ENCODE results near the gene STT3A.
A peak's percentile ranks its signal among the peaks of the same experiment; 100 is the strongest.

STT3A gene

DNA sequence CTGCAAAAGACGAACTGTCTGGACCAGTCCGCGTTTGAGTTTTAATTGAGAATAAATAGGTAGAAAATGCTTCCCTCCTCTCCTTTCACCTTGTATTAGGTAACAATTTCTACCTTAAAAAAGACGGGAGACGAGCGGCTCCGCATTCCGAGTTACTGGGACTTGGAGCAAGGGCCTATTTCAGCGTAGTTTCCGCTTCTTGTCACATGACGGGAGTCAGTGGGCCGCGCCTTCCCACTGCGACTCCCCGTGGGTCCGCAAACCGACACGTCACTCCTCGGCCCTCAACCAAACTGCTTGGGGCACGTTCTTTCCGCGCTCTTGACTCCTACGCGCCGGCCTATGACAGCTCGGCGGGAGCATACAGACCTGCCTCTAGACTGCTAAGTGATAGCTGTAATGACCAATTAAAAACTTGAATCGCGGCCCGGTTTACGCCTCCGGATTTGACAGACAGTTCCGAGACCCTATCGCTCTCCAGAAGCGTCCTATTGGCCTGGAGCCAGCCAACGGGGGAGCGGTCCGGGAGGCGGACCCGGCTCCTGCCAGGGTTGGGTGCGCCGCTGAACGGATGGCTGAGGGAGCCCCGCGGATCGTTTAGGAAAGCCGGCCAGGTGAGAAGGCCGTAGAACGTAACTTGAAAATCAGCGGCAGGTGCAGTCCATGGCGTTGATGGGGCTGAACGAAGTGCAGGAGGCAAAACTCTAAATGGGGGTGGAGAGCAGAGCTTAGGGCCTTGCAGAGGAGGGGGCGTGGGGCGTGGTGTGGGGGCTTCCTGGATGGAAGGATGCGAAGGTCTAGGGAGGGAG is at the start of gene STT3A:
STT3A (plus strand) TSS at position 548 of the 809 bp plus-strand sequence. CDS start 3,064 bp downstream, outside the sequence.
- Mint-ChIP-seq H3K4me3 (peak within 1 kb of the TSS; percentile 95), H3K4me1 (ENCODE audit: low read depth) (peaks cover 44% of the 10 kb centered on the region), H3K36me3 (ENCODE audit: low read depth) (peaks cover 45% of the 10 kb centered on the region), H3K27me3 (no peaks in the 10 kb centered on the region), H3K27ac (peak within 1 kb of the TSS; percentile 99), H3K9me3 (no peaks in the 10 kb centered on the region)
- intact Hi-C loops (cut with micrococcal nuclease): loop anchor here (1.0 to 10.0 kb wide), 5 partner anchors 23 to 676 kb away; partner anchors contain the start of genes CHEK1, EI24, FAM118B and FOXRED1

GRCh38 chr11:125550780-125551179 is 41.9 kb upstream of the STT3A start:
- intact Hi-C loops (cut with micrococcal nuclease): no loop called here
- H3K4me3 Mint-ChIP-seq: no peak overlapping the region
- H3K36me3 Mint-ChIP-seq (ENCODE audit: low read depth): no peaks in the 10 kb centered on the region
- H3K27ac Mint-ChIP-seq: no peak overlapping the region
- H3K9me3 Mint-ChIP-seq: peaks cover 52% of the 10 kb centered on the region
- no peaks in the 10 kb centered on the region for H3K4me1 Mint-ChIP-seq (ENCODE audit: low read depth)
- H3K27me3 Mint-ChIP-seq: peaks cover under 1% of the 10 kb centered on the region

DNA sequence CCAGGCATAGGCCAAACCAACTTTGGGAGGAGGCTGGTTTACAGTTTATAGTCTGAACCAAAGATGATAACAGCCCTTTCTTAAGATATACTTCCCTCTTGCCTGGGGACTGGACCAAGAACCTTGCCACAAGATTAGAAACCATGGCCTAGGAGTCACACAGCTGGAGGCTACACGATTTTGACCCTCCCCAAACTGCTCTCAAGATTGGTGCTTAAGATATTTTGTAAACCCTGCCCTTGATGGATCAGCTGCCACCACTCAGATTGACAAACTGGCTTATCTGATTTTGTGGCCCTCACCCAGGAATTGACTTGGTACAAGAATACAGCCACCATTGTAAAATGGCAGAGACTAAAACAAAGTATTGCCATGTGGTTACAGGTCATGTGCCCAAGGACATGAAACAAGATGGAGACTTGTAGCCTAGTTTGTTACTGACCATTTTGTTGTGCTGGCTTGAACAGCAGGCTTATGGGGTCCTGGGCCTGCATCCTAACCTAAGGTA is 40.8 kb upstream of the STT3A start:
- intact Hi-C loops (cut with micrococcal nuclease): no loop called here

GRCh38 chr11:125552927-125553326 is 39.7 kb upstream of the STT3A start:
- intact Hi-C loops (cut with micrococcal nuclease): no loop called here
- H3K27ac Mint-ChIP-seq: no peak overlapping the region
- no peaks in the 10 kb centered on the region for H3K4me1 Mint-ChIP-seq (ENCODE audit: low read depth)
- H3K4me3 Mint-ChIP-seq: no peak overlapping the region
- H3K36me3 Mint-ChIP-seq (ENCODE audit: low read depth): no peaks in the 10 kb centered on the region
- peaks cover 1% of the 10 kb centered on the region for H3K27me3 Mint-ChIP-seq
- peaks cover 57% of the 10 kb centered on the region for H3K9me3 Mint-ChIP-seq

More for the DNA sequence above, 40.8 kb upstream of the STT3A start:
- Mint-ChIP-seq H3K27me3 (peaks cover 1% of the 10 kb centered on the region), H3K36me3 (ENCODE audit: low read depth) (no peaks in the 10 kb centered on the region), H3K27ac (no peak overlapping the region), H3K9me3 (peaks cover 57% of the 10 kb centered on the region), H3K4me1 (ENCODE audit: low read depth) (no peaks in the 10 kb centered on the region), H3K4me3 (no peak overlapping the region)

GRCh38 chr11:125553357-125553756 is 39.3 kb upstream of the STT3A start:
- Mint-ChIP-seq H3K9me3 (peaks cover 57% of the 10 kb centered on the region), H3K27me3 (peaks cover 1% of the 10 kb centered on the region), H3K36me3 (ENCODE audit: low read depth) (no peaks in the 10 kb centered on the region), H3K4me1 (ENCODE audit: low read depth) (no peaks in the 10 kb centered on the region), H3K4me3 (no peak overlapping the region), H3K27ac (no peak overlapping the region)
- intact Hi-C loops (cut with micrococcal nuclease): no loop called here

DNA sequence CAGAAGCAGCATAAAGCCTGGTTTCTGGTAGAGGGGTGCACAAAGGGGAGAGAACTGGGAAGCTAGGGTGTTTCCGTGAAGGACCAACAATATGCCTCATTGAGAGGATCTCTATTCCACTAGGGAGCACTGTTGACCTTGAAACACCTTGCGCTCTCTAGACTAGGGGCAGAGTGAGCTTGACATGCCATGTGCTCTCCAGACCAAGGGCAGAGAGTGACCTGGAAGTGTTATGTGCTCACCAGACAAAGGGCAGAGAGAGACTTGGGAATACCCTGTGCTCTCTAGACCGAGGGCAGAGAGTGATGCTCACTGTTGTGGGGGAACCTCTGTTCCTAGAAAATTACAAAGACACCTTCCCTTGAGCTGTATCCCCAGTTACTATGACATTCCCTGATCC is 38.6 kb upstream of the STT3A start:
- no peaks in the 10 kb centered on the region for H3K4me1 Mint-ChIP-seq (ENCODE audit: low read depth)
- peaks cover 57% of the 10 kb centered on the region for H3K9me3 Mint-ChIP-seq
- no peaks in the 10 kb centered on the region for H3K36me3 Mint-ChIP-seq (ENCODE audit: low read depth)
- H3K27me3 Mint-ChIP-seq: peaks cover 1% of the 10 kb centered on the region
- H3K27ac Mint-ChIP-seq: no peak overlapping the region
- intact Hi-C loops (cut with micrococcal nuclease): no loop called here
- H3K4me3 Mint-ChIP-seq: no peak overlapping the region

- no peaks in the 10 kb centered on the region for H3K36me3 Mint-ChIP-seq (ENCODE audit: low read depth)
- no peak overlapping the region for H3K4me3 Mint-ChIP-seq
- peaks cover 1% of the 10 kb centered on the region for H3K27me3 Mint-ChIP-seq
- no peaks in the 10 kb centered on the region for H3K4me1 Mint-ChIP-seq (ENCODE audit: low read depth)
- H3K9me3 Mint-ChIP-seq: peaks cover 14% of the 10 kb centered on the region
- intact Hi-C loops (cut with micrococcal nuclease): loop anchor here (10.0 kb wide), 1 partner anchor 65 kb away; the partner anchor contains the start of gene FEZ1
- H3K27ac Mint-ChIP-seq: no peak overlapping the region
Measured at GRCh38 chr11:125559888-125560287, 32.8 kb upstream of the STT3A start.

DNA sequence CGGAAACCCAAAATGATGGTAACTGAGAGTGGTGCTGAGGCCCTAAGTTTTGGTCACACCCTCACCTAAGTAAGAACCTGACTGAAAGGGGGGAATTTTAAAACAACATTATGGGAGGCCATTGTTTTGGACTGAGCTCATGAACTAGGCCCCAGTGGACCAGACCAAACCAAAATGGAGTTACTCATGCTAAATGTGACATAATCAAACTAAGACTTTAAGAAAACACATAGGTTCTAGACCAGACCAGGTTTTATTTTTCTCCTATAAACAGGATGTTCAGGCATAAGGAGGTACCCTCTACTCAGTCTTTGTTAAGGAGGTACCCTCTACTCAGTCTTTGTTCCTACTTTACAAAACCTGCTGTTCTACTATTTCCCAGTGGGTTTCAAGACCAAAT is 30.7 kb upstream of the STT3A start:
- intact Hi-C loops (cut with micrococcal nuclease): loop anchor here (10.0 kb wide), 1 partner anchor 67 kb away; the partner anchor contains the start of gene FEZ1
- no peaks in the 10 kb centered on the region for H3K27me3 Mint-ChIP-seq
- no peaks in the 10 kb centered on the region for H3K36me3 Mint-ChIP-seq (ENCODE audit: low read depth)
- H3K27ac Mint-ChIP-seq: no peak overlapping the region
- H3K4me1 Mint-ChIP-seq (ENCODE audit: low read depth): no peaks in the 10 kb centered on the region
- no peak overlapping the region for H3K4me3 Mint-ChIP-seq
- no peaks in the 10 kb centered on the region for H3K9me3 Mint-ChIP-seq

- H3K4me1 Mint-ChIP-seq (ENCODE audit: low read depth): no peaks in the 10 kb centered on the region
- no peaks in the 10 kb centered on the region for H3K36me3 Mint-ChIP-seq (ENCODE audit: low read depth)
- H3K4me3 Mint-ChIP-seq: no peak overlapping the region
- intact Hi-C loops (cut with micrococcal nuclease): loop anchor here (10.0 kb wide), 1 partner anchor 68 kb away; the partner anchor contains the start of gene FEZ1
- no peaks in the 10 kb centered on the region for H3K9me3 Mint-ChIP-seq
- H3K27ac Mint-ChIP-seq: no peak overlapping the region
- H3K27me3 Mint-ChIP-seq: no peaks in the 10 kb centered on the region
Measured at GRCh38 chr11:125562430-125562829, 30.2 kb upstream of the STT3A start.

DNA sequence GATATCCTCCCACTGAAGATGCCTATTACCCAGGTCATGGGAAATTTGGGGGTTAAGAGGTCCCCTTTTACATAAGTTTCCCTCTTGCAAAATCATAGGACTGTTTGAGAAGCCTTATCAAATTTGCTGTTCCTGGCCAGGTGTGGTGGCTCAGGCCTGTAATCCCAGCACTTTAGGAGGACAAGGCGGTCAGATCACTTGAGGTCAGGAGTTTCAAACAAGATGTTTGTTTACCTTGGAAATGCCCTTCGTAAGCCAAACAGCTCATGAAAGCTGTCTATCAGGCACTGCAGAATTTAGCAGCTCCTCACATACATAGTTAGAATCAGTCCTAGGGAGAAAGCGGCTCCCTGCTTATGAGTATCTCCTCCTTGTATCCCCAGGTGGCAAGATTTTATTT is 28.3 kb upstream of the STT3A start:
- Mint-ChIP-seq H3K27me3 (no peaks in the 10 kb centered on the region), H3K27ac (no peak overlapping the region), H3K36me3 (ENCODE audit: low read depth) (no peaks in the 10 kb centered on the region), H3K4me3 (no peak overlapping the region), H3K4me1 (ENCODE audit: low read depth) (no peaks in the 10 kb centered on the region), H3K9me3 (no peaks in the 10 kb centered on the region)
- intact Hi-C loops (cut with micrococcal nuclease): loop anchor here (10.0 kb wide), 1 partner anchor 70 kb away; the partner anchor contains the start of gene FEZ1

DNA sequence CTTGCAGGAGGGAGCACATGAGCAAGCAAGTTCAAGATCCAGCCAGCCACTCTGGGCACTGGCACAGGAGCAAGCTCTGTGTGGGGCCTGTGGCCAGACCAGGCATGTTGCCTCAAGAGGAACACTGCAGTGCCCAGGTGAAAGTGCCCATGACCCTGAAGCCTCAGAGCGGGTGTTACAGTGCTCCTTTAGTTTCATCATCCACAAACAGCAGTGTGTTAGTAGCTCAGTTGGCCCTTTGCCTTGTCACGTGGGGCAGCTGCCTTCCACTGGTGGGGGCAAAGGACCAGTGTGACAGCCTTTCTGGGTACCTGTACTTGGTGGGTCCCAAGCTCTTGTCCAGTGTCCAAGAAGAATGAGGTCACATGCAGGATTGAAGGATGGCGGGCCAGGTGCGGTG is 26.4 kb upstream of the STT3A start:
- Mint-ChIP-seq H3K27ac (no peak overlapping the region), H3K4me3 (no peak overlapping the region), H3K4me1 (ENCODE audit: low read depth) (peaks cover 14% of the 10 kb centered on the region), H3K36me3 (ENCODE audit: low read depth) (no peaks in the 10 kb centered on the region), H3K9me3 (no peaks in the 10 kb centered on the region), H3K27me3 (no peaks in the 10 kb centered on the region)
- intact Hi-C loops (cut with micrococcal nuclease): loop anchor here (10.0 kb wide), 1 partner anchor 71 kb away; the partner anchor contains the start of gene FEZ1

DNA sequence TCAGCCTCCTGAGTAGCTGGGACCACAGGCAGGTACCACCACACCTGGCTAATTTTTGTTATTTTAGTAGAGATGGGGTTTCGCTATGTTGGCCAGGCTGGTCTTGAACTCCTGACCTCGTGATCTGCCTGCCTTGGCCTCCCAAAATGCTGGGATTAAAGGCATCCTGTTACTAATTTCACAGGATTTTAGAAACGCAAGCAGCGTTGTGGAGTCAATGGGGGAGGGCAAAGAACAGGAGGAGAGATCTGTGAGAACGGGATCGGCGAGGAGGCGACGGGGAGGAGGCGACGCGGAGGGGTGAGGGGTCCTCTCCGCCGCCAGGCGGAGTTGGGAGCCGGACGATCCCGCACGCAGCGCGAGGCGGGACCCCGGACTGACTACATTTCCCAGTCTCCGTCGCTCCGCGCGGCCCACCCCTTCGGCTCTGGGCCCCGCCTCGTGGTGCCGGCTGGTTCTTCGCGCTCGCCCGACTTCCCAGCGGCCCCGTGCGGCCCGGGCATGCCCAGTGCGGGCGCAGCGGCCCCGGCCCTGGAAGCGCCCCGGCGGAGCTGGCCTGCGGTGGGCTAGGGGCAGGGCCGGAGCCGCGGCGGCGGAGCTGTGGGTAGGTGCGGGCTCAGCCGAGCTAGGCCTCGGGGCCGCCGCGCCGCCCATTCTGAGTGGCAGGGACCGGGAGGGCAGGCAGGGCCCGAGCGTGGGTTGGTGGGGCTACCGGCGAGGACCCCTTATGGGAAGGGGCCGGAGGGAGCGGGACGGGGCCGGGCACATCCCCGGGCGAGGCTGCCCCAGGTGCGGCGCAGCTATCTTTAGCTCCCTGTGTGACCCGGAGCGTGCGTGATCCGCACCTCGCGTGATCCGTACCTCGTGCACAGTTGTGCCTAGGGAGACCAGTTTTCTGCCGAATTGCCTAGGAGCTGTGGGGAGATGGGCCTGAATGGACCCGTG is 23.4 kb upstream of the STT3A start, which contains the start of gene EI24:
EI24 (plus strand) TSS at position 508 of the 945 bp plus-strand sequence. CDS start 3,051 bp downstream, outside the sequence.
- intact Hi-C loops (cut with micrococcal nuclease): loop anchor here (1.0 to 10.0 kb wide), 3 partner anchors 23 to 74 kb away; partner anchors contain the start of genes CHEK1, FEZ1 and STT3A
- Mint-ChIP-seq H3K4me3 (peak within 1 kb of the TSS; percentile 84), H3K4me1 (ENCODE audit: low read depth) (peaks cover 14% of the 10 kb centered on the region), H3K27ac (peak within 1 kb of the TSS; percentile 85), H3K27me3 (no peaks in the 10 kb centered on the region), H3K9me3 (no peaks in the 10 kb centered on the region), H3K36me3 (ENCODE audit: low read depth) (peaks cover 23% of the 10 kb centered on the region)

DNA sequence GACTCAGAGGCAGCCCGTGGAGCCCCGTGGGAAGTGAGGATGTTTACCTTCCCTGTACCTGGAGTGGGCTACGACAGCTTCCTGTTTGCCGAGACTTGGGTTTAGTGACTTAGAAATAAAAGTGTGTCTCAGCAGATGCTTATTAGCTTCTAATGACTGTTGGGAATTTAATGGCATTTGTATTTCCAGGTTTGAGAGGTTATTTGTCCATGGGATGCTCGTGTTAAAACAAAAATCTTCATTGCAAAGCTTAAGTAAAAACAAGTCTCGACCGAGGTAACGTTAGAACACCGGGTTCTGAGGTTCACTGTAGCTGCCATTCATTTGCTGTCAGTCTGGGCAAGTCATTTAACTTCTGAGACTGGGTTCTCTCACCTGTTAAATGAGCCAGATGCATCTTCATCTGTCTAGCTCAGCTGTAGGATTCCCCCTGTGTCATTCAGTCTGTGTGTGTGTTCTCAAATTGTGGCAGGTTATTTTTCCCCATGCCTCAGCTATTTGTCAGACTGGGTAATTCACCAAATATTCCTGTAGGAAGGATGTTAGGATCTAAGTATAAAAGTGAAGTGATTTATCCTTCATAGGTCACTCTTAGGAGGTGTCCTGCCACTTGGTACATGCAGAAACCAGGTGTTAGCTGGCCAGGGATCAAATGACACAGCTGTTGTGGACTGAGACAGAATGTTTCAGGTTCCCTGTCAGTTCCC is 22.6 kb upstream of the STT3A start:
- peak overlapping the region; percentile 85 for H3K27ac Mint-ChIP-seq
- intact Hi-C loops (cut with micrococcal nuclease): loop anchor here (1.0 to 10.0 kb wide), 3 partner anchors 22 to 75 kb away; partner anchors contain the start of genes CHEK1, FEZ1 and STT3A
- H3K4me3 Mint-ChIP-seq: peak overlapping the region; percentile 84
- no peaks in the 10 kb centered on the region for H3K27me3 Mint-ChIP-seq
- peaks cover 32% of the 10 kb centered on the region for H3K36me3 Mint-ChIP-seq (ENCODE audit: low read depth)
- H3K9me3 Mint-ChIP-seq: no peaks in the 10 kb centered on the region
- H3K4me1 Mint-ChIP-seq (ENCODE audit: low read depth): peaks cover 14% of the 10 kb centered on the region
